Caco-2 (cell line): ENCODE measurements around the gene WWOX. TPM values are rescaled to one million over a fixed set of nuclear protein-coding genes. Genes with fewer than 3 reads are reported as not detected.

Source experiments
- BruUV-seq: library from RNA; stranded (reverse); fragments of 400-500 nt; replicated peaks from 2 replicates; lab custom pipeline; 2021; lab: Mats Ljungman, UMichigan
- CTCF ChIA-PET: fragments of 300-600 bp; sonication (Branson Sonifier 250); formaldehyde crosslinking; loops from one replicate; lab custom pipeline; 2022; ENCODE audit warnings: antibody characterized with exemption; lab: Charles Lee
- POLR2A ChIA-PET: fragments of 300-600 bp; sonication (Branson Sonifier 250); formaldehyde crosslinking; loops from one replicate; lab custom pipeline; 2022; ENCODE audit warnings: antibody characterized with exemption; lab: Charles Lee
- DNase-seq, 2 experiments: peaks; one replicate each; pipeline versions ENCODE4 v3.0.0 to v3.0.0-alpha.2; 2020 to 2022
- H3K27me3 ChIP-seq: replicated peaks from 2 replicates; pipeline ENCODE4 v1.6.0; 2011; ENCODE audit warnings: low read length; ENCODE audit not compliant: control insufficient read depth, insufficient read depth
- H3K36me3 ChIP-seq: 2 replicates; pipeline ENCODE4 v1.5.1; 2011; ENCODE audit warnings: low read length; ENCODE audit not compliant: control insufficient read depth, insufficient read depth
- H3K4me1 ChIP-seq: fragments of 250-450 bp; sonication (Bioruptor Pico); 2 replicates; pipeline ENCODE4 v1.5.1; 2020; ENCODE audit warnings: mild to moderate bottlenecking
- H3K4me3 ChIP-seq: 2 replicates; pipeline ENCODE4 v1.5.1; 2011; ENCODE audit warnings: low read depth, mild to moderate bottlenecking, control low read depth, low read length
- H3K9me3 ChIP-seq: fragments of 250-450 bp; sonication (Bioruptor Pico); 2 replicates; pipeline ENCODE4 v1.5.1; 2020; ENCODE audit warnings: mild to moderate bottlenecking, moderate library complexity
- H3K27ac Mint-ChIP-seq: one replicate; pipeline ENCODE4 v1.8.0; 2022; ENCODE audit warnings: mixed read lengths; ENCODE audit not compliant: unreplicated experiment
- H3K27me3 Mint-ChIP-seq: one replicate; pipeline ENCODE4 v1.8.0; 2022; ENCODE audit warnings: mixed read lengths; ENCODE audit not compliant: insufficient read depth, unreplicated experiment
- H3K36me3 Mint-ChIP-seq: one replicate; pipeline ENCODE4 v1.8.0; 2022; ENCODE audit warnings: mild to moderate bottlenecking, mixed read lengths; ENCODE audit not compliant: insufficient read depth, unreplicated experiment
- H3K4me1 Mint-ChIP-seq: one replicate; pipeline ENCODE4 v1.8.0; 2022; ENCODE audit warnings: low read depth, mixed read lengths; ENCODE audit not compliant: unreplicated experiment
- H3K4me3 Mint-ChIP-seq: one replicate; pipeline ENCODE4 v1.8.0; 2022; ENCODE audit warnings: mild to moderate bottlenecking, moderate library complexity, mixed read lengths; ENCODE audit not compliant: unreplicated experiment
- H3K9me3 Mint-ChIP-seq: one replicate; pipeline ENCODE4 v1.8.0; 2022; ENCODE audit warnings: mixed read lengths; ENCODE audit not compliant: unreplicated experiment
- CTCF ChIP-seq, 2 experiments: fragments of 200-600 bp in 1 of 2; IDR thresholded peaks; 1 replicate in 1 of 2; 2 replicates in 1 of 2; pipeline versions ENCODE4 v1.5.1 to v1.8.0; 2011 to 2022; ENCODE audit warnings: antibody characterized with exemption in 1 of 2, control low read depth in 1 of 2, inconsistent platforms in 1 of 2, low read depth in 1 of 2, low read length in 1 of 2, mild to moderate bottlenecking in 1 of 2, moderate library complexity in 1 of 2; ENCODE audit not compliant: insufficient read depth in 1 of 2, severe bottlenecking in 1 of 2, unreplicated experiment in 1 of 2
- intact Hi-C: fragments of 100-400 bp; cut with micrococcal nuclease; formaldehyde crosslinking; loops from one replicate; pipeline ENCODE4 v1.10.0; 2022; ENCODE audit not compliant: unreplicated experiment
- total RNA-seq: library from RNA; stranded (reverse); gene quantifications from 2 replicates; pipeline ENCODE4 v1.2.3, GENCODE V29; 2022

Gene WWOX
- total RNA-seq, 1 experiment from 2014 or later, result 45.0 TPM

GRCh38 chr16:78897299-78897698 lies 797.8 kb downstream of the WWOX start:
- Mint-ChIP-seq H3K9me3 (no peaks in the 10 kb centered on the region), H3K36me3 (no peaks in the 10 kb centered on the region), H3K4me1 (no peaks in the 10 kb centered on the region), H3K27ac (no peak overlapping the region), H3K27me3 (peaks cover 3% of the 10 kb centered on the region), H3K4me3 (no peak overlapping the region)
- no peak for DNase-seq
- no TSS peak for BruUV-seq
- POLR2A ChIA-PET, result no interaction called here
- Histone ChIP-seq H3K9me3 (no peaks in the 10 kb centered on the region), H3K27me3 (no peaks in the 10 kb centered on the region), H3K4me3 (no peak overlapping the region), H3K4me1 (no peaks in the 10 kb centered on the region), H3K36me3 (no peaks in the 10 kb centered on the region)
- TF ChIP-seq CTCF (IDR thresholded peaks at IDR 0.05; ENCODE audit: insufficient read depth in 1 of 2, low read depth in 1 of 2, low read length in 1 of 2, severe bottlenecking in 1 of 2, unreplicated experiment in 1 of 2), result no peak
- intact Hi-C loops, result no loop called here
- CTCF ChIA-PET, result no interaction called here

GRCh38 chr16:78900044-78900811 lies 800.8 kb downstream of the WWOX start:
- H3K36me3 ChIP-seq, result no peaks in the 10 kb centered on the region
- no peaks in the 10 kb centered on the region for H3K36me3 Mint-ChIP-seq
- CTCF ChIA-PET, result no interaction called here
- no peaks in the 10 kb centered on the region for H3K27me3 ChIP-seq
- H3K9me3 ChIP-seq, result no peaks in the 10 kb centered on the region
- H3K27me3 Mint-ChIP-seq, result peaks cover 3% of the 10 kb centered on the region
- no peak for TF ChIP-seq CTCF (IDR thresholded peaks at IDR 0.05; ENCODE audit: insufficient read depth in 1 of 2, low read depth in 1 of 2, low read length in 1 of 2, severe bottlenecking in 1 of 2, unreplicated experiment in 1 of 2)
- no peak overlapping the region for H3K27ac Mint-ChIP-seq
- DNase-seq, result no peak
- no peak overlapping the region for H3K4me3 ChIP-seq
- intact Hi-C loops, result no loop called here
- no TSS peak for BruUV-seq
- H3K9me3 Mint-ChIP-seq, result no peaks in the 10 kb centered on the region
- H3K4me1 ChIP-seq, result no peaks in the 10 kb centered on the region
- no peaks in the 10 kb centered on the region for H3K4me1 Mint-ChIP-seq
- no peak overlapping the region for H3K4me3 Mint-ChIP-seq
- POLR2A ChIA-PET, result no interaction called here

- POLR2A ChIA-PET, result no interaction called here
- no peak for DNase-seq
- H3K27ac Mint-ChIP-seq, result no peak overlapping the region
- TF ChIP-seq CTCF (IDR thresholded peaks at IDR 0.05; ENCODE audit: insufficient read depth in 1 of 2, low read depth in 1 of 2, low read length in 1 of 2, severe bottlenecking in 1 of 2, unreplicated experiment in 1 of 2), result no peak
- CTCF ChIA-PET, result no interaction called here
- peaks cover 3% of the 10 kb centered on the region for H3K27me3 Mint-ChIP-seq
- H3K4me3 Mint-ChIP-seq, result no peak overlapping the region
- BruUV-seq, result no TSS peak
- Histone ChIP-seq H3K9me3 (no peaks in the 10 kb centered on the region), H3K4me1 (no peaks in the 10 kb centered on the region), H3K4me3 (no peak overlapping the region), H3K36me3 (no peaks in the 10 kb centered on the region), H3K27me3 (no peaks in the 10 kb centered on the region)
- no peaks in the 10 kb centered on the region for H3K36me3 Mint-ChIP-seq
- no peaks in the 10 kb centered on the region for H3K9me3 Mint-ChIP-seq
- no peaks in the 10 kb centered on the region for H3K4me1 Mint-ChIP-seq
- intact Hi-C loops, result no loop called here
These were observed 801.5 kb downstream of the WWOX start for GRCh38 chr16:78900966-78901365.
